Natural killer cell (primary cell): ENCODE data around the gene NDUFB1. TPM values are rescaled to one million over a fixed set of nuclear protein-coding genes. Genes with fewer than 3 reads are reported as not detected.

ENCODE experiments used
- ATAC-seq, 3 donors: fragments of 150-1000 bp in 2 of 3; fragments of 200-7000 bp in 1 of 3; cut with Tn5 transposase; 1 replicate in 1 of 3; 2 replicates in 2 of 3; pipeline ENCODE4 v1.10.0; 2021; ENCODE audit warnings: mild to moderate bottlenecking in 2 of 3, moderate library complexity in 2 of 3
- DNase-seq, 2 donors: peaks; one replicate each; pipeline versions ENCODE4 v3.0.0 to v3.0.0-alpha.2; 2013 to 2021; ENCODE audit warnings: mixed read lengths in 1 of 2
- H3K27ac ChIP-seq: one replicate; pipeline ENCODE4 v1.5.1; 2013; ENCODE audit warnings: mild to moderate bottlenecking, low read length
- H3K27me3 ChIP-seq: one replicate; pipeline ENCODE4 v1.6.1; 2013; ENCODE audit warnings: low read length; ENCODE audit not compliant: control insufficient read depth, insufficient read depth
- H3K36me3 ChIP-seq: one replicate; pipeline ENCODE4 v1.6.1; 2013; ENCODE audit warnings: low read length; ENCODE audit not compliant: control insufficient read depth, insufficient read depth
- H3K4me1 ChIP-seq: one replicate; pipeline ENCODE4 v1.6.1; 2013; ENCODE audit warnings: low read length; ENCODE audit not compliant: control insufficient read depth, insufficient read depth
- H3K4me3 ChIP-seq: one replicate; pipeline ENCODE4 v1.5.1; 2013; ENCODE audit warnings: low read length
- H3K9me3 ChIP-seq: one replicate; pipeline ENCODE4 v1.6.1; 2013; ENCODE audit warnings: low read length; ENCODE audit not compliant: control insufficient read depth, insufficient read depth
- H3K27ac Mint-ChIP-seq, 2 donors: one replicate each; pipeline ENCODE4 v1.8.0; 2022; ENCODE audit warnings: mild to moderate bottlenecking in 2 of 2, mixed read lengths in 2 of 2, moderate library complexity in 1 of 2
- H3K27me3 Mint-ChIP-seq, 2 donors: one replicate each; pipeline ENCODE4 v1.8.0; 2022; ENCODE audit warnings: low read depth in 2 of 2, mixed read lengths in 2 of 2
- H3K36me3 Mint-ChIP-seq: one replicate; pipeline ENCODE4 v1.8.0; 2022; ENCODE audit warnings: mixed read lengths
- H3K4me1 Mint-ChIP-seq, 2 donors: one replicate each; pipeline ENCODE4 v1.8.0; 2022; ENCODE audit warnings: mixed read lengths in 2 of 2
- H3K4me3 Mint-ChIP-seq: one replicate; pipeline ENCODE4 v1.8.0; 2022; ENCODE audit warnings: mild to moderate bottlenecking, moderate library complexity, mixed read lengths
- H3K9me3 Mint-ChIP-seq, 2 donors: one replicate each; pipeline ENCODE4 v1.8.0; 2022; ENCODE audit warnings: mixed read lengths in 2 of 2
- WGBS: methylation state at CpG from one replicate; pipeline ENCODE4 v1.1.7; 2013; ENCODE audit warnings: missing lambda C conversion rate; ENCODE audit not compliant: insufficient coverage; 5-methylcytosine and 5-hydroxymethylcytosine counted together
- intact Hi-C: fragments of 100-400 bp; cut with micrococcal nuclease; formaldehyde crosslinking; loops from one replicate; pipeline ENCODE4 v1.14.2; 2022
- total RNA-seq, 4 donors: library from RNA; stranded (reverse); fragments of 120-200 nt in 1 of 4; gene quantifications; one replicate each; pipeline versions ENCODE4 v1.2.3 to v1.2.4, GENCODE V29; 2013 to 2022
- TF ChIP-seq, protein P1 (sequence below): fragments of 200-600 bp; IDR thresholded peaks from one replicate; pipeline ENCODE4 v1.8.0; 2022; ENCODE audit warnings: antibody characterized with exemption

The NDUFB1 gene
- 10 to 100 TPM; 40.9 to 55.4 (median 45.0) TPM for total RNA-seq
- 127 TPM for total RNA-seq (2013)

DNA sequence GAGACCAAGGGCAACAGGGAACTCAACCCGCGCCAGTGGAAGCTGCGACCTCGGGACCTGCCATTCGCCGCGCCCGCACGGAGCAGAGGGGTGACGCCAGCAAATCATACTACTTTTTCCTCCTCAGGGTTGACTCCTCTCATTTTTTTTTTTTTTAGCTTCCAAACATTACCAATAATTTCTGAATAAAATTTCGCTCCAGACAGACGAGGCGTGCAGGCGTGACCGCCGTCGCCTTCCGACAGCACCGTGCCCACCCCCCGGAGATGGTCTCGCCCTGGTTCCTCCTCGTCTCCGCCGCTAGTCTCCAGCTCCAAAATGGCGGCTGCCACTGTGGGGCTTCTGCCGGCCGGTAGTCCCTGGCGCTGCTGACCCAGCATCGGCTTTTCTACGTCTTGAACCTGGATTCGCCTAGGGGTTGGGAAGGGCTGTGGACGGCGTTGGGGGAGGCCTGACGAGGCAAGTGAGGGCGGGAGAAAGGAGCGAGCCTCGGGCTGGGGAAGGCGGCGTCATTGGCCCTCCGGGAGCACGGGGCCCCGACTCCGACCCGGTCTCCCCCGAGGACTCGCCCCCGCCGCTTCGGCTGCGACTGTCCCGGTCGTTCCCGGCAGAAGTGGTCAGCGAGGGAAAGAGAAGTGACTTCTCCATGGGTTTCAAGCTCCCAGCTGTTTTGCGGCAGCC is at the start of gene NDUFB1, which contains the start of gene CPSF2:
TSS of gene NDUFB1 (minus strand) at position 37 of the 681 bp plus-strand sequence. CDS start 4,069 bp downstream, outside the sequence.
TSS of gene CPSF2 (plus strand) at position 300 of the 681 bp plus-strand sequence. CDS start 9,016 bp downstream, outside the sequence.
- Histone ChIP-seq H3K27ac (peak within 1 kb of the TSS; percentile 94), H3K4me1 (peaks cover 23% of the 10 kb centered on the region), H3K9me3 (no peaks in the 10 kb centered on the region), H3K27me3 (no peaks in the 10 kb centered on the region), H3K4me3 (peak within 1 kb of the TSS; percentile 94), H3K36me3 (peaks cover 11% of the 10 kb centered on the region)
- no peaks in the 10 kb centered on the region for H3K9me3 Mint-ChIP-seq
- intact Hi-C loops, result loop anchor here (1.0 to 2.0 kb wide), 2 partner anchors 15 to 82 kb away; partner anchors contain the start of genes ATXN3 and TRIP11
- H3K4me1 Mint-ChIP-seq, result peaks cover 31 to 40% of the 10 kb centered on the region in 2 donors
- ATAC-seq, result peak; percentile 84 to 93 (median 90)
- H3K27me3 Mint-ChIP-seq, result no peaks in the 10 kb centered on the region
- under 1% methylated on average over 55 of the region's 55 CpGs for WGBS
- DNase-seq, result peak; percentile 84 to 90
- peak within 1 kb of the TSS; percentile 97 to 99 for H3K27ac Mint-ChIP-seq
- TF ChIP-seq, protein P1, sequence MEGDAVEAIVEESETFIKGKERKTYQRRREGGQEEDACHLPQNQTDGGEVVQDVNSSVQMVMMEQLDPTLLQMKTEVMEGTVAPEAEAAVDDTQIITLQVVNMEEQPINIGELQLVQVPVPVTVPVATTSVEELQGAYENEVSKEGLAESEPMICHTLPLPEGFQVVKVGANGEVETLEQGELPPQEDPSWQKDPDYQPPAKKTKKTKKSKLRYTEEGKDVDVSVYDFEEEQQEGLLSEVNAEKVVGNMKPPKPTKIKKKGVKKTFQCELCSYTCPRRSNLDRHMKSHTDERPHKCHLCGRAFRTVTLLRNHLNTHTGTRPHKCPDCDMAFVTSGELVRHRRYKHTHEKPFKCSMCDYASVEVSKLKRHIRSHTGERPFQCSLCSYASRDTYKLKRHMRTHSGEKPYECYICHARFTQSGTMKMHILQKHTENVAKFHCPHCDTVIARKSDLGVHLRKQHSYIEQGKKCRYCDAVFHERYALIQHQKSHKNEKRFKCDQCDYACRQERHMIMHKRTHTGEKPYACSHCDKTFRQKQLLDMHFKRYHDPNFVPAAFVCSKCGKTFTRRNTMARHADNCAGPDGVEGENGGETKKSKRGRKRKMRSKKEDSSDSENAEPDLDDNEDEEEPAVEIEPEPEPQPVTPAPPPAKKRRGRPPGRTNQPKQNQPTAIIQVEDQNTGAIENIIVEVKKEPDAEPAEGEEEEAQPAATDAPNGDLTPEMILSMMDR, result no peak
- H3K36me3 Mint-ChIP-seq, result peaks cover under 1% of the 10 kb centered on the region
- H3K4me3 Mint-ChIP-seq, result peak within 1 kb of the TSS; percentile 100

DNA sequence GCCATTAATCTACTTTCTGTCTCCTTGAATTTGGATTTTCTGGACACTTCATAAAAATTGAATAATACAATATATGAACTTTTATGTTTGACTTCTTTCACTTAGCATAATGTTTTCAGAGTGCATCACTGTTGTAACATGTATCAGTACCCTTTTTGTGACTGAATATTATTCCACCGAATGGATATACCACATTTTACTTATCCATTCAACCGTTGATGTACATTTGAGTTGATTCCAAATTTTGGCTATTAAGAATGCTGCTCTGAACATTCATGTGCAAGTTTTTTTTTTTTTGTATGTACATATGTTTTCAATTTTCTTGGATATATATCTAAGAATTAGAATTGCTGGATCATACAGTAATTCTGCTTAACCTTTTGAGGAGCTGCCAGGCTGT is 43.5 kb upstream of the NDUFB1 start:
- Histone ChIP-seq H3K4me3 (no peak overlapping the region), H3K36me3 (peaks cover 34% of the 10 kb centered on the region), H3K4me1 (no peaks in the 10 kb centered on the region), H3K9me3 (no peaks in the 10 kb centered on the region), H3K27ac (no peak overlapping the region), H3K27me3 (no peaks in the 10 kb centered on the region)
- 93% methylated on average over 2 of the region's 2 CpGs for WGBS
- no peak overlapping the region for H3K4me3 Mint-ChIP-seq
- H3K4me1 Mint-ChIP-seq, result no peaks in the 10 kb centered on the region
- TF ChIP-seq, protein P1, result no peak
- no peak for DNase-seq
- H3K27me3 Mint-ChIP-seq, result no peaks in the 10 kb centered on the region
- peaks cover 26% of the 10 kb centered on the region for H3K36me3 Mint-ChIP-seq
- no peak overlapping the region for H3K27ac Mint-ChIP-seq
- peaks cover 0 to 3% of the 10 kb centered on the region in 2 donors for H3K9me3 Mint-ChIP-seq
- intact Hi-C loops, result no loop called here
- no peak for ATAC-seq

DNA sequence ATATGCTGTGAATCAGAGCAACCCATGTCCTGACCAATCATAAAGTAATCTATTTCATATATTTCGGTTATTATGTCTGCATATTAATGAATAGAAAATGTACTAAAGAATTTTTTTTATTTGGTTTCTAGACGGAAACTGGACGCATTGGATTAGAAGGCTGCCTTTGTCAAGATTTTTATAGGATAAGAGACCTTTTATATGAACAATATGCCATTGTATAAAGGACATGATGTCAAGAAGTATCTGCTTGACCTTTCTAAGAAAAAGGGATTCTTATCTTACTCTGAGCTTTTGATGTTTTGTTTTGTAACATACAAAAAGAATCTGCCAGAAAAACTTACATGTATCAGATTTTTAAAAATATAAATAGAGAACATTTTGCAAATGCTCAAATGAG is 40.0 kb upstream of the NDUFB1 start:
- no peak overlapping the region for H3K4me3 Mint-ChIP-seq
- Histone ChIP-seq H3K4me1 (no peaks in the 10 kb centered on the region), H3K27ac (no peak overlapping the region), H3K4me3 (no peak overlapping the region), H3K27me3 (no peaks in the 10 kb centered on the region), H3K9me3 (no peaks in the 10 kb centered on the region), H3K36me3 (peaks cover 67% of the 10 kb centered on the region)
- H3K27me3 Mint-ChIP-seq, result no peaks in the 10 kb centered on the region
- WGBS, result 83% methylated on average over 2 of the region's 3 CpGs
- ATAC-seq (no peak), DNase-seq (no peak)
- peaks cover 0 to 3% of the 10 kb centered on the region in 2 donors for H3K9me3 Mint-ChIP-seq
- intact Hi-C loops, result no loop called here
- H3K4me1 Mint-ChIP-seq, result no peaks in the 10 kb centered on the region
- peaks cover 38% of the 10 kb centered on the region for H3K36me3 Mint-ChIP-seq
- TF ChIP-seq, protein P1, result no peak
- H3K27ac Mint-ChIP-seq, result no peak overlapping the region
